M059J (cell line): Measurements from ENCODE around the gene CCDC183. TPM values are rescaled to one million over a fixed set of nuclear protein-coding genes. Genes with fewer than 3 reads are reported as not detected.
"Not testable (repeated sequence)": the region's sequence is repeated elsewhere in the genome, so short reads cannot be mapped to it uniquely, and the experiment has no call there.

Experiments
- DNase-seq: peaks from one replicate; pipeline ENCODE4 v3.0.0-alpha.2; 2012; ENCODE audit warnings: low read depth
- total RNA-seq: library from RNA; depleted of rRNA; stranded (reverse); fragments of >200 nt; shearing (Covaris generic); gene quantifications from 2 replicates; pipeline ENCODE4 v1.2.3, GENCODE V29; 2014

The CCDC183 gene
- total RNA-seq, 1 experiment from 2014 or later: not detected

GRCh38 chr9:136802321-136802720 is 6.2 kb downstream of the CCDC183 start:
- no peak for DNase-seq

GRCh38 chr9:136803009-136803550 is 6.9 kb downstream of the CCDC183 start:
- not testable (repeated sequence) for DNase-seq

- no peak for DNase-seq
These were observed 7.7 kb downstream of the CCDC183 start for GRCh38 chr9:136803551-136804508.

GRCh38 chr9:136804509-136805206 is 8.5 kb downstream of the CCDC183 start:
- no peak for DNase-seq

- DNase-seq: no peak
These were observed 9.1 kb downstream of the CCDC183 start for GRCh38 chr9:136805207-136805740.

GRCh38 chr9:136806067-136806466 is 9.9 kb downstream of the CCDC183 start:
- DNase-seq: no peak

- no peak for DNase-seq
These were observed 10.6 kb downstream of the CCDC183 start for GRCh38 chr9:136806631-136807201.

- DNase-seq: peak; percentile 70
These were observed 11.3 kb downstream of the CCDC183 start, which contains the start of gene RABL6 for GRCh38 chr9:136807281-136808074. RABL6 (plus strand) TSS chr9:136807948; CDS start chr9:136808197, 249 bp downstream.

- DNase-seq: no peak
These were observed 12.1 kb downstream of the CCDC183 start for GRCh38 chr9:136808075-136808805.

GRCh38 chr9:136808806-136809158 is 12.6 kb downstream of the CCDC183 start:
- peak; percentile 34 for DNase-seq

- no peak for DNase-seq
These were observed 18.7 kb downstream of the CCDC183 start for GRCh38 chr9:136814725-136815421.

GRCh38 chr9:136815422-136815782 is 19.3 kb downstream of the CCDC183 start:
- no peak for DNase-seq

GRCh38 chr9:136820971-136821825 is 25.1 kb downstream of the CCDC183 start:
- no peak for DNase-seq

GRCh38 chr9:136821826-136822544 is 25.8 kb downstream of the CCDC183 start:
- no peak for DNase-seq

GRCh38 chr9:136823136-136824046 is 27.3 kb downstream of the CCDC183 start:
- no peak for DNase-seq

- DNase-seq: no peak
These were observed 28.5 kb downstream of the CCDC183 start for GRCh38 chr9:136824496-136825225.
